ENCODE results near the gene OR2M5.
A peak's percentile ranks its signal among the peaks of the same experiment; 100 is the strongest.

OR2M5 gene

GRCh38 chr1:248114890-248115289, 30.1 kb upstream of the OR2M5 start:
- H2BK15ac ChIP-seq (ENCODE audit: low read length), result no peak overlapping the region
- no peaks in the 10 kb centered on the region for H3K79me1 ChIP-seq (ENCODE audit: low read depth, low read length)
- no peak for DNase-seq (ENCODE audit: low spot score)
- H2AK5ac ChIP-seq (ENCODE audit: low read depth, low read length), result no peak overlapping the region
- no peak overlapping the region for H4K8ac ChIP-seq (ENCODE audit: low read depth, low read length)
- H3K14ac ChIP-seq (ENCODE audit: low read length), result no peak overlapping the region
- no peak overlapping the region for H2BK120ac ChIP-seq (ENCODE audit: low read depth, low read length)
- no peaks in the 10 kb centered on the region for H3K4me1 ChIP-seq (ENCODE audit: control insufficient read depth in 2 of 2, insufficient read depth in 1 of 2, low read depth in 1 of 2, low read length in 2 of 2)
- H3K4ac ChIP-seq (ENCODE audit: low read length), result no peak overlapping the region
- H3K18ac ChIP-seq (ENCODE audit: low read length), result no peak overlapping the region
- H3K4me3 ChIP-seq (ENCODE audit: low read length in 2 of 2), result no peak overlapping the region
- H3K9me3 ChIP-seq (replicated peaks in 1 of 2; ENCODE audit: control insufficient read depth in 2 of 2, insufficient read depth in 1 of 2, low read depth in 1 of 2, low read length in 2 of 2), result peaks cover 2 to 22% of the 10 kb centered on the region in 2 donors
- no peak overlapping the region for H2BK12ac ChIP-seq (ENCODE audit: low read length)
- no CpG with 5 or more reads among the region's 7 CpGs for whole genome bisulfite sequencing, 2 donors (ENCODE audit: extremely low coverage in 2 of 2, insufficient read length in 2 of 2, insufficient replicate concordance in 1 of 2)
- H3K27me3 ChIP-seq (ENCODE audit: control insufficient read depth in 3 of 3, insufficient read depth in 3 of 3, low read depth in 1 of 3, low read length in 3 of 3), result no peaks in the 10 kb centered on the region
- H3K23ac ChIP-seq (ENCODE audit: low read depth, low read length, poor library complexity), result no peak overlapping the region
- no peak overlapping the region for H3K27ac ChIP-seq (replicated peaks; ENCODE audit: low read length)
- H4K91ac ChIP-seq (ENCODE audit: low read depth, low read length, poor library complexity), result no peak overlapping the region
- no peaks in the 10 kb centered on the region for H3K36me3 ChIP-seq (replicated peaks in 1 of 2; ENCODE audit: control insufficient read depth in 2 of 2, insufficient read depth in 2 of 2, low read length in 2 of 2)
- no peak overlapping the region for H3K9ac ChIP-seq (ENCODE audit: low read depth, low read length, poor library complexity)
- H3K4me2 ChIP-seq (ENCODE audit: insufficient read depth, low read length, poor library complexity, severe bottlenecking), result no peak overlapping the region
- H2AFZ ChIP-seq (ENCODE audit: low read length), result no peak overlapping the region
- no peak overlapping the region for H2BK5ac ChIP-seq (ENCODE audit: low read length)

GRCh38 chr1:248127653-248128052, 17.3 kb upstream of the OR2M5 start:
- Histone ChIP-seq H3K27me3 (ENCODE audit: control insufficient read depth in 3 of 3, insufficient read depth in 3 of 3, low read depth in 1 of 3, low read length in 3 of 3) (no peaks in the 10 kb centered on the region), H3K4ac (ENCODE audit: low read length) (no peak overlapping the region), H3K9me3 (replicated peaks in 1 of 2; ENCODE audit: control insufficient read depth in 2 of 2, insufficient read depth in 1 of 2, low read depth in 1 of 2, low read length in 2 of 2) (peaks cover 0 to 19% of the 10 kb centered on the region in 2 donors), H3K79me1 (ENCODE audit: low read depth, low read length) (no peaks in the 10 kb centered on the region), H2BK12ac (ENCODE audit: low read length) (no peak overlapping the region), H3K4me3 (ENCODE audit: low read length in 2 of 2) (peak overlapping the region in 1 of 2 donors; percentile 43), H3K27ac (replicated peaks; ENCODE audit: low read length) (no peak overlapping the region), H2BK120ac (ENCODE audit: low read depth, low read length) (no peak overlapping the region), H3K18ac (ENCODE audit: low read length) (no peak overlapping the region), H2BK15ac (ENCODE audit: low read length) (no peak overlapping the region), H2AK5ac (ENCODE audit: low read depth, low read length) (no peak overlapping the region), H3K4me1 (ENCODE audit: control insufficient read depth in 2 of 2, insufficient read depth in 1 of 2, low read depth in 1 of 2, low read length in 2 of 2) (no peaks in the 10 kb centered on the region), H4K8ac (ENCODE audit: low read depth, low read length) (peak overlapping the region; percentile 4), H4K91ac (ENCODE audit: low read depth, low read length, poor library complexity) (no peak overlapping the region), H3K14ac (ENCODE audit: low read length) (no peak overlapping the region), H2AFZ (ENCODE audit: low read length) (no peak overlapping the region), H3K23ac (ENCODE audit: low read depth, low read length, poor library complexity) (no peak overlapping the region), H3K36me3 (replicated peaks in 1 of 2; ENCODE audit: control insufficient read depth in 2 of 2, insufficient read depth in 2 of 2, low read length in 2 of 2) (no peaks in the 10 kb centered on the region), H3K9ac (ENCODE audit: low read depth, low read length, poor library complexity) (no peak overlapping the region), H2BK5ac (ENCODE audit: low read length) (no peak overlapping the region), H3K4me2 (ENCODE audit: insufficient read depth, low read length, poor library complexity, severe bottlenecking) (no peak overlapping the region)
- DNase-seq (ENCODE audit: low spot score), result no peak
- no CpG with 5 or more reads among the region's 5 CpGs for WGBS, 2 donors (ENCODE audit: extremely low coverage in 2 of 2, insufficient read length in 2 of 2, insufficient replicate concordance in 1 of 2)

DNA sequence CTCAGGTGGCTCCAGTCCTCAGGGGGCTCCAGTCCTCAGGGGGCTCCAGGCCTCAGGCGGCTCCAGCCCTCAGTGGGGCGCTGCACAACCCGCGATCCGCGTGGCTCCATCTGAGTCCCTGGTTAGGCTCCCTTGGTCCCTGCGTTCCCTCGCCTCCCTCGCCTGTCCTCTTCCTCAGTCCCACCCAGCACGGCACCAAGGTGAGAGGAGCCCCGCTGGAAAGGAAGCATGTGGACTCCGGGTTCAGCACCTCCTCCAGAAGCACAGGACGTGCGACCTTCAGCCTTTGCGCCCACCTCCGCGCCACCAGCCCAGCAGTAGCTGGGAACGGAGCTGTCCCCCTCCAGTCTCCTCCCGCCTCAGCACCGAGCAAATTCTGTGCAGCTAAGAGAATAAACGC, 8.1 kb upstream of the OR2M5 start:
- DNase-seq (ENCODE audit: low spot score), result no peak
- WGBS, 2 donors (ENCODE audit: extremely low coverage in 2 of 2, insufficient read length in 2 of 2, insufficient replicate concordance in 1 of 2), result no CpG with 5 or more reads among the region's 21 CpGs
- H3K18ac ChIP-seq (ENCODE audit: low read length), result no peak overlapping the region
- H3K4me1 ChIP-seq (ENCODE audit: control insufficient read depth in 2 of 2, insufficient read depth in 1 of 2, low read depth in 1 of 2, low read length in 2 of 2), result no peaks in the 10 kb centered on the region
- H3K27me3 ChIP-seq (ENCODE audit: control insufficient read depth in 3 of 3, insufficient read depth in 3 of 3, low read depth in 1 of 3, low read length in 3 of 3), result no peaks in the 10 kb centered on the region
- H4K8ac ChIP-seq (ENCODE audit: low read depth, low read length), result no peak overlapping the region
- no peak overlapping the region for H3K4me3 ChIP-seq (ENCODE audit: low read length in 2 of 2)
- H2BK15ac ChIP-seq (ENCODE audit: low read length), result no peak overlapping the region
- H3K27ac ChIP-seq (replicated peaks; ENCODE audit: low read length), result no peak overlapping the region
- H4K91ac ChIP-seq (ENCODE audit: low read depth, low read length, poor library complexity), result no peak overlapping the region
- H2BK12ac ChIP-seq (ENCODE audit: low read length), result peak overlapping the region; percentile 22
- H2BK120ac ChIP-seq (ENCODE audit: low read depth, low read length), result no peak overlapping the region
- H2AFZ ChIP-seq (ENCODE audit: low read length), result peak overlapping the region; percentile 45
- peak overlapping the region; percentile 31 for H3K23ac ChIP-seq (ENCODE audit: low read depth, low read length, poor library complexity)
- H3K36me3 ChIP-seq (replicated peaks in 1 of 2; ENCODE audit: control insufficient read depth in 2 of 2, insufficient read depth in 2 of 2, low read length in 2 of 2), result no peaks in the 10 kb centered on the region
- H3K14ac ChIP-seq (ENCODE audit: low read length), result no peak overlapping the region
- no peak overlapping the region for H2BK5ac ChIP-seq (ENCODE audit: low read length)
- H3K4ac ChIP-seq (ENCODE audit: low read length), result no peak overlapping the region
- H3K4me2 ChIP-seq (ENCODE audit: insufficient read depth, low read length, poor library complexity, severe bottlenecking), result no peak overlapping the region
- peaks cover 0 to 4% of the 10 kb centered on the region in 2 donors for H3K9me3 ChIP-seq (replicated peaks in 1 of 2; ENCODE audit: control insufficient read depth in 2 of 2, insufficient read depth in 1 of 2, low read depth in 1 of 2, low read length in 2 of 2)
- no peaks in the 10 kb centered on the region for H3K79me1 ChIP-seq (ENCODE audit: low read depth, low read length)
- H2AK5ac ChIP-seq (ENCODE audit: low read depth, low read length), result no peak overlapping the region
- no peak overlapping the region for H3K9ac ChIP-seq (ENCODE audit: low read depth, low read length, poor library complexity)

- no peak overlapping the region for H3K4ac ChIP-seq (ENCODE audit: low read length)
- H4K8ac ChIP-seq (ENCODE audit: low read depth, low read length), result no peak overlapping the region
- H3K79me1 ChIP-seq (ENCODE audit: low read depth, low read length), result no peaks in the 10 kb centered on the region
- no peak overlapping the region for H3K4me3 ChIP-seq (ENCODE audit: low read length in 2 of 2)
- H3K23ac ChIP-seq (ENCODE audit: low read depth, low read length, poor library complexity), result no peak overlapping the region
- no peak overlapping the region for H2BK5ac ChIP-seq (ENCODE audit: low read length)
- H3K36me3 ChIP-seq (replicated peaks in 1 of 2; ENCODE audit: control insufficient read depth in 2 of 2, insufficient read depth in 2 of 2, low read length in 2 of 2), result no peaks in the 10 kb centered on the region
- peaks cover 0 to 11% of the 10 kb centered on the region in 2 donors for H3K9me3 ChIP-seq (replicated peaks in 1 of 2; ENCODE audit: control insufficient read depth in 2 of 2, insufficient read depth in 1 of 2, low read depth in 1 of 2, low read length in 2 of 2)
- H3K9ac ChIP-seq (ENCODE audit: low read depth, low read length, poor library complexity), result no peak overlapping the region
- no peaks in the 10 kb centered on the region for H3K4me1 ChIP-seq (ENCODE audit: control insufficient read depth in 2 of 2, insufficient read depth in 1 of 2, low read depth in 1 of 2, low read length in 2 of 2)
- H2BK120ac ChIP-seq (ENCODE audit: low read depth, low read length), result no peak overlapping the region
- H2BK12ac ChIP-seq (ENCODE audit: low read length), result no peak overlapping the region
- DNase-seq (ENCODE audit: low spot score), result no peak
- no peak overlapping the region for H3K18ac ChIP-seq (ENCODE audit: low read length)
- H2AK5ac ChIP-seq (ENCODE audit: low read depth, low read length), result no peak overlapping the region
- no peak overlapping the region for H3K14ac ChIP-seq (ENCODE audit: low read length)
- H2AFZ ChIP-seq (ENCODE audit: low read length), result no peak overlapping the region
- no CpG with 5 or more reads among the region's 1 CpG for WGBS, 2 donors (ENCODE audit: extremely low coverage in 2 of 2, insufficient read length in 2 of 2, insufficient replicate concordance in 1 of 2)
- no peak overlapping the region for H4K91ac ChIP-seq (ENCODE audit: low read depth, low read length, poor library complexity)
- H3K27ac ChIP-seq (replicated peaks; ENCODE audit: low read length), result no peak overlapping the region
- no peaks in the 10 kb centered on the region for H3K27me3 ChIP-seq (ENCODE audit: control insufficient read depth in 3 of 3, insufficient read depth in 3 of 3, low read depth in 1 of 3, low read length in 3 of 3)
- no peak overlapping the region for H2BK15ac ChIP-seq (ENCODE audit: low read length)
- H3K4me2 ChIP-seq (ENCODE audit: insufficient read depth, low read length, poor library complexity, severe bottlenecking), result no peak overlapping the region
Observed at GRCh38 chr1:248140846-248141245, 4.1 kb upstream of the OR2M5 start.
